ENCODE results near the gene RTN1.

RTN1 gene

DNA sequence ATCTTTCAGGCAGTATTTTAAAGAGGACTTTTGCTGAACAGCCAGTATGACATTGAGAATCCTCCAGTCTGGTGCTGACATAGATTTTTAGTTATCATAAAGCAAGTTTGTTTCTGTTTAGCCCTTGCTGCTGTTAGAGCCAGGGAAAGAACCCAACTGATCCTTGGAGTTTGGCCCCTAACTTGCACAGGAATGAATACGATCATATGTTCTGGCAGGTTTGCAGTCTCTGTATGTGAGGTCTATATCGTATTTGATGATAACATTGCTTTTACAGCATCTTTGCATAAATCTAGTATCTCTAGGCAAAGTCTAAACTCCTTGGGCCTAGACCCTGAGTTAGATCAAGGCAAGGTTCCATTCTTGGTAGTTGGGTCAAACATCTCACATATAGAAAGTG is 289.7 kb downstream of the RTN1 start:
- Histone ChIP-seq H3K9me3 (replicated peaks in 1 of 2; ENCODE audit: control insufficient read depth in 2 of 2, insufficient read depth in 1 of 2, low read depth in 1 of 2, low read length in 2 of 2) (no peaks in the 10 kb centered on the region), H3K4me3 (ENCODE audit: low read length in 2 of 2) (no peak overlapping the region), H2AK5ac (ENCODE audit: low read depth, low read length) (no peak overlapping the region), H3K18ac (ENCODE audit: low read length) (no peak overlapping the region), H3K4me1 (ENCODE audit: control insufficient read depth in 2 of 2, insufficient read depth in 1 of 2, low read depth in 1 of 2, low read length in 2 of 2) (peaks cover 0 to 4% of the 10 kb centered on the region in 2 donors), H2BK120ac (ENCODE audit: low read depth, low read length) (no peak overlapping the region), H3K27me3 (ENCODE audit: control insufficient read depth in 3 of 3, insufficient read depth in 3 of 3, low read depth in 1 of 3, low read length in 3 of 3) (no peaks in the 10 kb centered on the region), H3K27ac (replicated peaks; ENCODE audit: low read length) (no peak overlapping the region), H3K23ac (ENCODE audit: low read depth, low read length, poor library complexity) (no peak overlapping the region), H4K91ac (ENCODE audit: low read depth, low read length, poor library complexity) (no peak overlapping the region), H2BK5ac (ENCODE audit: low read length) (no peak overlapping the region), H3K79me1 (ENCODE audit: low read depth, low read length) (no peaks in the 10 kb centered on the region), H2AFZ (ENCODE audit: low read length) (no peak overlapping the region), H3K36me3 (replicated peaks in 1 of 2; ENCODE audit: control insufficient read depth in 2 of 2, insufficient read depth in 2 of 2, low read length in 2 of 2) (no peaks in the 10 kb centered on the region), H3K14ac (ENCODE audit: low read length) (no peak overlapping the region), H3K4me2 (ENCODE audit: insufficient read depth, low read length, poor library complexity, severe bottlenecking) (no peak overlapping the region), H4K8ac (ENCODE audit: low read depth, low read length) (no peak overlapping the region), H3K4ac (ENCODE audit: low read length) (no peak overlapping the region), H3K9ac (ENCODE audit: low read depth, low read length, poor library complexity) (no peak overlapping the region), H2BK12ac (ENCODE audit: low read length) (no peak overlapping the region), H2BK15ac (ENCODE audit: low read length) (no peak overlapping the region)
- no CpG with 5 or more reads among the region's 2 CpGs for WGBS, 2 donors (ENCODE audit: extremely low coverage in 2 of 2, insufficient read length in 2 of 2, insufficient replicate concordance in 1 of 2)
- no peak for DNase-seq (ENCODE audit: low spot score)

- peak within 1 kb of the TSS; percentile 99 for H2BK15ac ChIP-seq (ENCODE audit: low read length)
- peak within 1 kb of the TSS; percentile 90 for H3K14ac ChIP-seq (ENCODE audit: low read length)
- no peaks in the 10 kb centered on the region for H3K27me3 ChIP-seq (ENCODE audit: control insufficient read depth in 3 of 3, insufficient read depth in 3 of 3, low read depth in 1 of 3, low read length in 3 of 3)
- no peaks in the 10 kb centered on the region for H3K4me1 ChIP-seq (ENCODE audit: control insufficient read depth in 2 of 2, insufficient read depth in 1 of 2, low read depth in 1 of 2, low read length in 2 of 2)
- no peaks in the 10 kb centered on the region for H3K36me3 ChIP-seq (replicated peaks in 1 of 2; ENCODE audit: control insufficient read depth in 2 of 2, insufficient read depth in 2 of 2, low read length in 2 of 2)
- H3K9me3 ChIP-seq (replicated peaks in 1 of 2; ENCODE audit: control insufficient read depth in 2 of 2, insufficient read depth in 1 of 2, low read depth in 1 of 2, low read length in 2 of 2), result no peaks in the 10 kb centered on the region
- no peak within 1 kb of the TSS for H2BK120ac ChIP-seq (ENCODE audit: low read depth, low read length)
- H2BK5ac ChIP-seq (ENCODE audit: low read length), result peak within 1 kb of the TSS; percentile 83
- peak within 1 kb of the TSS; percentile 98 for H3K18ac ChIP-seq (ENCODE audit: low read length)
- peak within 1 kb of the TSS; percentile 99 for H3K4me2 ChIP-seq (ENCODE audit: insufficient read depth, low read length, poor library complexity, severe bottlenecking)
- peak; percentile 88 for DNase-seq (ENCODE audit: low spot score)
- peak within 1 kb of the TSS; percentile 83 for H3K9ac ChIP-seq (ENCODE audit: low read depth, low read length, poor library complexity)
- H4K91ac ChIP-seq (ENCODE audit: low read depth, low read length, poor library complexity), result no peak within 1 kb of the TSS
- no peak within 1 kb of the TSS for H3K27ac ChIP-seq (replicated peaks; ENCODE audit: low read length)
- H3K4me3 ChIP-seq (ENCODE audit: low read length in 2 of 2), result peak within 1 kb of the TSS; percentile 14 to 85
- peak within 1 kb of the TSS; percentile 86 for H2AFZ ChIP-seq (ENCODE audit: low read length)
- peak within 1 kb of the TSS; percentile 39 for H3K23ac ChIP-seq (ENCODE audit: low read depth, low read length, poor library complexity)
- H2BK12ac ChIP-seq (ENCODE audit: low read length), result peak within 1 kb of the TSS; percentile 98
- no CpG with 5 or more reads among the region's 46 CpGs for WGBS, 2 donors (ENCODE audit: extremely low coverage in 2 of 2, insufficient read length in 2 of 2, insufficient replicate concordance in 1 of 2)
- H3K79me1 ChIP-seq (ENCODE audit: low read depth, low read length), result no peaks in the 10 kb centered on the region
- no peak within 1 kb of the TSS for H3K4ac ChIP-seq (ENCODE audit: low read length)
- no peak within 1 kb of the TSS for H2AK5ac ChIP-seq (ENCODE audit: low read depth, low read length)
- H4K8ac ChIP-seq (ENCODE audit: low read depth, low read length), result peak within 1 kb of the TSS; percentile 90
Observed at GRCh38 chr14:59576332-59577294, 294.0 kb downstream of the RTN1 start, which contains the start of gene CCDC175. TSS of gene CCDC175 (minus strand) at chr14:59576812. CDS start at chr14:59576775, 37 bp downstream.

DNA sequence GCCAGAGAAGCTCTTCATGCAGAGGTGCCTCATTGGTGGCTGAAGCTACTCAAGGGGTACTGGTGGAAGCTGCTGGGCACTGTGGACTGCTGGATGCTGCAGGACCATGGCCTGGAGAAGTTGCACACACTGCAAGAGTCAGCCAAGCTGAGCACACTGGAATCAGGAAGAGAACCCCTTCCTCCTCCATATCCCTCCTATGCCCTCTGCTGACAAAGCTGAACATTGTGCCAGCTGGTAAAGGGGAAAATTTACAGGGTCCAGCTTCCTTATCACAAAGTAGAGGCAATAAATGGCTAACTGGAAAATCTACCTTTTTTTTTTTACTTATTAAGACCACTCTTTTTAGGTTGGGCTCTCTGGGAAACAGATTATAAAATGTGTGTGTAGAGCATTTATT is 300.5 kb downstream of the RTN1 start:
- H3K14ac ChIP-seq (ENCODE audit: low read length), result no peak overlapping the region
- H4K8ac ChIP-seq (ENCODE audit: low read depth, low read length), result no peak overlapping the region
- DNase-seq (ENCODE audit: low spot score), result no peak
- peaks cover 3% of the 10 kb centered on the region in 2 donors for H3K4me1 ChIP-seq (ENCODE audit: control insufficient read depth in 2 of 2, insufficient read depth in 1 of 2, low read depth in 1 of 2, low read length in 2 of 2)
- H2BK120ac ChIP-seq (ENCODE audit: low read depth, low read length), result no peak overlapping the region
- no peak overlapping the region for H3K4me3 ChIP-seq (ENCODE audit: low read length in 2 of 2)
- no peak overlapping the region for H2AK5ac ChIP-seq (ENCODE audit: low read depth, low read length)
- no peak overlapping the region for H2AFZ ChIP-seq (ENCODE audit: low read length)
- H3K23ac ChIP-seq (ENCODE audit: low read depth, low read length, poor library complexity), result no peak overlapping the region
- no peaks in the 10 kb centered on the region for H3K79me1 ChIP-seq (ENCODE audit: low read depth, low read length)
- no peak overlapping the region for H3K27ac ChIP-seq (replicated peaks; ENCODE audit: low read length)
- H3K9ac ChIP-seq (ENCODE audit: low read depth, low read length, poor library complexity), result no peak overlapping the region
- H4K91ac ChIP-seq (ENCODE audit: low read depth, low read length, poor library complexity), result no peak overlapping the region
- H3K9me3 ChIP-seq (replicated peaks in 1 of 2; ENCODE audit: control insufficient read depth in 2 of 2, insufficient read depth in 1 of 2, low read depth in 1 of 2, low read length in 2 of 2), result peaks cover 0 to 2% of the 10 kb centered on the region in 2 donors
- H2BK5ac ChIP-seq (ENCODE audit: low read length), result no peak overlapping the region
- H3K4me2 ChIP-seq (ENCODE audit: insufficient read depth, low read length, poor library complexity, severe bottlenecking), result no peak overlapping the region
- H2BK12ac ChIP-seq (ENCODE audit: low read length), result no peak overlapping the region
- no peak overlapping the region for H2BK15ac ChIP-seq (ENCODE audit: low read length)
- no peak overlapping the region for H3K18ac ChIP-seq (ENCODE audit: low read length)
- H3K27me3 ChIP-seq (ENCODE audit: control insufficient read depth in 3 of 3, insufficient read depth in 3 of 3, low read depth in 1 of 3, low read length in 3 of 3), result no peaks in the 10 kb centered on the region
- no peaks in the 10 kb centered on the region for H3K36me3 ChIP-seq (replicated peaks in 1 of 2; ENCODE audit: control insufficient read depth in 2 of 2, insufficient read depth in 2 of 2, low read length in 2 of 2)
- H3K4ac ChIP-seq (ENCODE audit: low read length), result no peak overlapping the region

- Histone ChIP-seq H3K4ac (ENCODE audit: low read length) (no peak overlapping the region), H2BK15ac (ENCODE audit: low read length) (no peak overlapping the region), H4K8ac (ENCODE audit: low read depth, low read length) (no peak overlapping the region), H3K9ac (ENCODE audit: low read depth, low read length, poor library complexity) (no peak overlapping the region), H3K4me2 (ENCODE audit: insufficient read depth, low read length, poor library complexity, severe bottlenecking) (no peak overlapping the region), H3K9me3 (replicated peaks in 1 of 2; ENCODE audit: control insufficient read depth in 2 of 2, insufficient read depth in 1 of 2, low read depth in 1 of 2, low read length in 2 of 2) (peaks cover 0 to 2% of the 10 kb centered on the region in 2 donors), H4K91ac (ENCODE audit: low read depth, low read length, poor library complexity) (no peak overlapping the region), H3K4me1 (ENCODE audit: control insufficient read depth in 2 of 2, insufficient read depth in 1 of 2, low read depth in 1 of 2, low read length in 2 of 2) (peaks cover 7 to 10% of the 10 kb centered on the region in 2 donors), H2BK120ac (ENCODE audit: low read depth, low read length) (no peak overlapping the region), H3K36me3 (replicated peaks in 1 of 2; ENCODE audit: control insufficient read depth in 2 of 2, insufficient read depth in 2 of 2, low read length in 2 of 2) (no peaks in the 10 kb centered on the region), H2BK12ac (ENCODE audit: low read length) (no peak overlapping the region), H3K18ac (ENCODE audit: low read length) (no peak overlapping the region), H2AFZ (ENCODE audit: low read length) (no peak overlapping the region), H3K4me3 (ENCODE audit: low read length in 2 of 2) (no peak overlapping the region), H3K27me3 (ENCODE audit: control insufficient read depth in 3 of 3, insufficient read depth in 3 of 3, low read depth in 1 of 3, low read length in 3 of 3) (peaks cover 0 to 3% (median 0%) of the 10 kb centered on the region in 3 experiments), H3K79me1 (ENCODE audit: low read depth, low read length) (no peaks in the 10 kb centered on the region), H2AK5ac (ENCODE audit: low read depth, low read length) (no peak overlapping the region), H2BK5ac (ENCODE audit: low read length) (no peak overlapping the region), H3K14ac (ENCODE audit: low read length) (no peak overlapping the region), H3K23ac (ENCODE audit: low read depth, low read length, poor library complexity) (no peak overlapping the region), H3K27ac (replicated peaks; ENCODE audit: low read length) (no peak overlapping the region)
- no CpG with 5 or more reads among the region's 3 CpGs for WGBS, 2 donors (ENCODE audit: extremely low coverage in 2 of 2, insufficient read length in 2 of 2, insufficient replicate concordance in 1 of 2)
- no peak for DNase-seq (ENCODE audit: low spot score)
Observed at GRCh38 chr14:59566725-59567124, 303.9 kb downstream of the RTN1 start.
